Measurements from ENCODE around the gene CCDC74A.
A peak's percentile ranks its signal among the peaks of the same experiment; 100 is the strongest.
"Not testable (repeated sequence)": the region's sequence is repeated elsewhere in the genome, so short reads cannot be mapped to it uniquely, and the experiment has no call there.

The CCDC74A gene

GRCh38 chr2:131527131-131528001 lies at the start of gene CCDC74A:
TSS of gene CCDC74A (plus strand) at chr2:131527888. CDS start at chr2:131527971, 83 bp downstream.
- DNase-seq (ENCODE audit: low spot score), result not testable (repeated sequence)

- not testable (repeated sequence) for DNase-seq (ENCODE audit: low spot score)
Measured at GRCh38 chr2:131478074-131478849, 49.4 kb upstream of the CCDC74A start.

DNA sequence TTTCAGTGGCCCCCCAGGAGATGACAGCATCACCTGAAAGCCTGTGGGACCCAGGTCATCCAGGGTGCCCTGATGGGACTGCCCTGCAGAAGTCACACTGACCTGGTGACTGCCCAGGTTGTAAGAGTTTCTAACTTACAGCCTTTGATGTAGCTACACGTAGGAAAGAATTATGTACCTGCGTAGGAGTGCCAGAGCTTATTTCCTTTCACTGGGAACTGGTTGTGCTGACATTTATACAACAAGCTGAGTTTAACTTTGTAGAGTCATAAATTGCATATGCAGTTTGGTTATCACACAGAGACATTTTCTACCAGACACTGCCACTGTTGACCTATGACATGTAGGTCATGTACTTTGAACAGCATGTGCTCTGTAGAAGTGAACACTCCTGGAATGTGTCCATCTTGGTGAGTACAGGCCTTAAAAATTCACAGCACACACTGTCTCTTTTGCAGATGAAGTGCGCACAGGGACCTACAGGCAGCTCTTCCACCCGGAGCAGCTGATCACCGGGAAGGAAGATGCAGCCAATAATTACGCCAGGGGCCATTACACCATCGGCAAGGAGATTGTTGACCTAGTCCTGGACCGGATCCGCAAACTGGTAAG lies 48.7 kb upstream of the CCDC74A start:
- not testable (repeated sequence) for DNase-seq (ENCODE audit: low spot score)

- not testable (repeated sequence) for DNase-seq (ENCODE audit: low spot score)
Measured at GRCh38 chr2:131480351-131480750, 47.3 kb upstream of the CCDC74A start.

- not testable (repeated sequence) for DNase-seq (ENCODE audit: low spot score)
Measured at GRCh38 chr2:131482506-131483155, 45.1 kb upstream of the CCDC74A start.

DNA sequence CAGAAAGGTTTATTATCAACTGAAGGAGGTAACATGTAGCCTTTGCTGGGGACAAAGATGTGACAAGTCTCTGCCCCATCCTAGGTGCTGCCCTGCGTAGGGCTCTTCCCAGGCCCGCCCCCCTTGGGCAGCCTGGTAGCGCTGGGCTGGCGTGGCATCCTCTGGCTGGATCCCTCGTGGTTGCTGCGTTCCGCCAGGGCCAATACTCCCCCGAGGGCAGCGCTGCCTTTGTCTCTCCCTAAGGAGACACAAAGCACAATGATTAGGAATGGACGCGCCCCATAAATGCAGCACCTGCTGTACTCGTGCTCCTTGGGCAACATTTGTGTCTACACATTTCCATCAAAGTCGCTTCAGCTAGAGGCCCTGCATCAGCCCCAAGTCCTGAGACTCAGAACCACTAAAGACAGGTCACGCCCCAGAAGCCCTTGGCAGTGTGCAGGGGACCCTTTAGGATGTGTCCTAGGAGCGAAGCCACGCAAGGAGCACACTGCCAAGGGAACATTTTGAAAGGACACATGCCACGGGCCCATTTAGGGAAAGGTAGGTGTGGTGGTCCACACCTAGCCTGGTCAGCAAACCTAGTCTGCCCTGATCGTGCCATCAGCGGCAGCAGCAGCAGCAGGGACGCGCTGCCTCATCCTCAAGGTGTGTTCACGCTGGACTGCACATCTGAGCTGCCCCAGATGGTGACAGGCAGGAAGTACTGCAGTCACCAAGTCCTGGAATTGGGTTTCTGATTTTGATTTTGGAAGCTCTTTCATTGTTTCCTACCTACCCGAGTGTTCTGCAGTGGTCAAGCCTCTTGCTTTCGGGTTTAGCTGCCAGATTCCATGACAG lies 43.5 kb upstream of the CCDC74A start:
- not testable (repeated sequence) for DNase-seq (ENCODE audit: low spot score)

DNA sequence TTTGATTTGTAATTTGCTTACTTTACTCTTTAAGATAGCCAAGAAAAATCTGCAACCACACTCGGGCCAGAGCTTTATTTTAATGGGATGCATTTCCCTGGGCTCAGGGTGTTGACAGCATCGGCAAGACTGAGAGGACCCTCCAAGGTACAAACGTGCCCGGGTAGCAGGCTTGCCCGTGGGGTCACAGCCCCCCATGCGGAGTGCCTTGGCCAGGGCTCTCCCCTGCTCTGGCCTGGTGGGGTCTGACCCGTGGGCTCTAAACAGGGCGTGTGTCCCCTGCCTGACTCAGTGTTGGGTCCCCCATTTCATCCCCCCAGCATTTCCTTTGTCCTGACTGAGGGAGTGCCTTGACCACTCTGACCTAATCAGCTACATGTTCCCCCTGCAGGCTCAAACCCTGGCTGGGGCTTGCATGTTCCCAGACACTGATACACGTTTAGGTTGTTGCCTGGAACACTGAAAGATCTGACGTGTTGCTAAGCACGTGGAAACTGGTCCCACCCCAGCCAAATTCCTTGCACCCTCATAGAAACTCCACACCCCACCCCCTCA lies 42.7 kb upstream of the CCDC74A start:
- not testable (repeated sequence) for DNase-seq (ENCODE audit: low spot score)

DNA sequence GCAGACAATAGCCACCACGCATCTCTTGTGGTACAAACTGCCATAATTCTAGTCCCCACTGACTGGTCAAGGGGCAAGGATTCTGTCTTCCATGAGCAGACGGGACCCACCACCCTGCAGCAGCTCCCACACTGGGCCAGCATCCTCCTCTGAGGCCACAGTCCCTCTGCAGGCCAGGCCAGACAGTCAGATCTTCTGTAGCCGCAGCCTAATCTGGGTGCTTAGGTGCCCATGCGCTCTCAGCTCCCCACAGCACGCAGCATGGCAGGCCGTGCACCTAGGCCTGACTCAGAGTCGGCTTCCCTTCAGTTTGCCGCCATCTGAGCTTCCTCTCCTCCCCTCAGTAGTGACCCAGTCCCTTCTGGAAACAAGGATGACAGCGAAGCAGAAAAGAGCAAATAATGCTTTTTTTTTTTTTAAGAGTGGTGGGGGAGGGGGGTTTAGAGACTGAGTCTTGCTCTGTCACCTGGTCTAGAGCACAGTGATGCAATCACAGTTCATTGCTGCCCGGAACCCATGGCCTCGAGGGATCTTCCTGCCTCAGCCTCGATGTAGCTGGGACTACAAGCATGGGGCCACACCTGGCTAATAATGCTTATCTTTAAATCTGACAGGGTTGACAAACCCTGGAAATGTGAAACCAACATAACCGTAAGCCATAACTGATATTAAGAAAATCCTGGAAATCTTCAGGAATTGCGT lies 41.3 kb upstream of the CCDC74A start:
- not testable (repeated sequence) for DNase-seq (ENCODE audit: low spot score)

DNA sequence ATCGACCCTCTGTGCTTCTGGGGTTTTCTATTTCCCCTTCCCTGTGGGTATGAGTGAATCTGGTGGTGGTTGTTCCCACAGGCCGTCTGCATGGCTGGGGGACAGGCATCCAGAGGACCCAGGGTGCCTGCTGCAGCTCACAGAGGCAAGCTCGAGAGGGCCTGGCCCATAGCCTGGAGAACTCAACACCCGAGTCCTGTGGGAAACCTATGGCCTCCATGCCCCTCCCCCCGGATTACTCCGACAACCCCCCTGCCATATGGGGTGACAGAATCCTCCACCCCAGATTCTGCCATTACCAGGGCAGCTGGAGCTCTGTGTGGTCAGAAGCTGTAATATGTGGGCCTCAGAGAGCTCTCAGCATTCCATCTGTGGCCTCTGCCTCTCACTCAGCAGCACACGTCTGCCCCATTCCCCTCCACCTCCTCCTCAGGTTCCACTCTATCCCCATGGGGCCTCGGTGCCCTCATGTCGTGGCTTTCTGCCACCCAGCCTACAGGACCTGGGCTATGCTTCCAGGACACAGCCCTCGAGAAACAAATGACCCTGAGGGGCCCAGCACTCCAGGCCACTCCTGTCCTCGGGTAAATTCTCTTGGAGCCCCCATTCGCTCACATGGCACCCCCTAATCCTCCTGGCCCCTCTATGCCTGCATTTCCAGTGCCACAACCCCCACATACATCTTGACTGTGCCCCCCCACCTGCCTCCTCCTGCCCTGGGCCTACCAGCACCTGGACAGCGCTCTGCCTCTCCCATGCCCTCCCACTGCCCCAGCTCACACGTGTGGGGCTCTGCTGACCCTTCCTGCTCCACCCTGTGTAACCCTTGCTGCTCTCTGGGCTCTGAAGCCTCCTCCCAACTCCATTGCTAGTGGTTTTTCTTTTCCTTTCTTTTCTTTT lies 39.1 kb upstream of the CCDC74A start:
- no peak for DNase-seq (ENCODE audit: low spot score)

GRCh38 chr2:131490616-131491468 lies 36.8 kb upstream of the CCDC74A start:
- not testable (repeated sequence) for DNase-seq (ENCODE audit: low spot score)

DNA sequence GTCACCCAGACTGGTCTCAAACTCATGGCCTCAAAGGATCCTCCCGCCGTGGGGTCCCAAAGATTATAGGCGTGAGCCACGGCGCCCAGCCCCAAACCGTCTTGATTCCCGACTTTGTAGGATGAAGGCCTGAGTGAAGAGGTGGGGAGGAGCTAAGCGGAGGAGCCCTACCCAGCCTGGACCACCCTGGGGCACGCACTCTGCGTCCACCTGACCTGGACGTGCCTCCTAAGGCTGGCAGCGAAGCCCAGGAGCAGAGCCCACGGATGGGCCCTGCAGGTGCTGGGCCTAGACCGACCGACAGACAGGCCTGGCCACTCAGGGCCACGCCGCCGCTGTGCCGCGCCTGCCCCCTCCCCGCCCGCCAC lies 36.2 kb upstream of the CCDC74A start:
- peak; percentile 6 for DNase-seq (ENCODE audit: low spot score)

- DNase-seq (ENCODE audit: low spot score), result not testable (repeated sequence)
Measured at GRCh38 chr2:131492015-131492417, 35.7 kb upstream of the CCDC74A start, which contains the start of gene MZT2A. TSS of gene MZT2A (minus strand) at chr2:131492397. CDS start at chr2:131492376, 21 bp downstream.

GRCh38 chr2:131492418-131493198 lies 35.1 kb upstream of the CCDC74A start:
- peak; percentile 92 for DNase-seq (ENCODE audit: low spot score)

DNA sequence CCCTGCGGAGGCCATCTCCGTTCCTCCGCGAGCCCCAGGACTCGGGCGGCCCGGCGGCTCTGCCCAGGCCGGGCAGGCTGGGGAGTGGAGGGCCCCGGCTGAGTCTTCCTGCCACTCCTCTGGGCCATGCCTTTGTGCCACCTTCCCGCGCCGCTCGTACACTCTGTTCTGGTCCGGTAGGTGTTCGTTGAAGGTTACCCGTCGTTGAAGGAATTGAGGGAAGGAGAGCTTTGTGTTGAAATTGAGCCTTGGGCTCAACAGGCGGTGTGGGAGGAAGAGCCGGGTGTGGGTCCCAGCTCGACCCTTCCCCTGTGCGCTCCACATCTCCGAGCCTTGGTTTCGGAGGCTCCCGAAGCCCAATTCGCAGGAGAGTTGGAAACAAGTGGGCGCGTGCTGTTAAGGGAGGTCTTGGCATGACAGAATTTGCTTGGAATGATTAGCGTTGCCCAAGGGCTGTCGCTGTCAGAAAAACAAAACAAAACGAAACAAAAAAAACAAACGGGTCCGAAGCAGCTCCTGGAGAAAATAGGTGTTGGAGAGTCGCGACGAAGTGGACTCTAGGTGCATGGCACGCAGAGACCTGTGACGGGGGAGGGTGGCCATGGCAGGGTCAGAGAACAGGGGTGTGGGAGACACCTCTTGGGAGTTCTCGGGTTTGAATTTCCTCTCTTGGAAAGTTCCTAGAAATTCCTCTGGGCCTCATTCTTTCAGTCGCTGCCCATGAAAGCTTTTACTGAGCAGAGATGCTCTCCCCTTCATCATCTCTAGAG lies 34.3 kb upstream of the CCDC74A start:
- DNase-seq (ENCODE audit: low spot score), result peak; percentile 5

GRCh38 chr2:131495506-131495905 lies 32.2 kb upstream of the CCDC74A start:
- DNase-seq (ENCODE audit: low spot score), result not testable (repeated sequence)

DNA sequence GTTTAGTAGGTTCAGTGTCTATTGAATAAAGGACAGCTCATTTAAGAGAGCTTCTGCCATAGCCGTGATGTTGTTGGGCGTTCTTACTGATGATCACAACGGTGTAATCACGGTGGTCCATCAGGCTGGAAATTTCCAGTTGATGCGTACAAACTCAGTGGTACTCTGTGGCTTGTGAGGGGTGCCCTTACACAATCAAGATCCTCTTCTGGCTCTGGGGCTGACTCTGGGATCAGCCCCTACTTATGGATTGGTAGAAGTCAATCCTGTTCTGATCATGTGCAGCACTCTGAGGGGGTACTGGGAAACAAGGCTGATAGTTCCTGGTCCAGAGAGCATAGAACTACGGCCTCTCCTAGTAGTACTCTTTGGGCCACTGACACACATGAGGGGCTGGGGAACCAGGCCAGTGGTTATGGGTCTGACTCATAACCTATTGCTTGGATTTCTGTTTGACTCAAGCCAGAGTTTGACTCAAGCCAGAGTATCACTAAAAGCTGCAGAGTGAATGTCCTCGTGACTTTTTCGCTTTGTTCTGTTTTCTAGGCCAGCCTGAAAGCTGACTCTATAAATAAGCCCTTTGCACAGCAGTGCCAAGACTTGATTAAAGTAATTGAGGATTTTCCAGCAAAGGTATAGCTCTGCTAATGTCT lies 29.2 kb upstream of the CCDC74A start:
- DNase-seq (ENCODE audit: low spot score), result not testable (repeated sequence)
